Forelimb muscle (tissue), 1 donor: Measurements from ENCODE around the gene LMNTD1. TPM values are rescaled to one million over a fixed set of nuclear protein-coding genes. Genes with fewer than 3 reads are reported as not detected.

ENCODE experiments used
- DNase-seq: peaks from one replicate; pipeline ENCODE4 v3.0.0-alpha.2; 2013; ENCODE audit warnings: low read depth
- polyA plus RNA-seq: library from polyadenylated mRNA; unstranded; fragments of 120-200 nt; gene quantifications from one replicate; pipeline ENCODE4 v1.2.1, GENCODE V29; 2013; ENCODE audit not compliant: insufficient read length

The LMNTD1 gene
- polyA plus RNA-seq, 1 donor = 0.16 TPM

DNA sequence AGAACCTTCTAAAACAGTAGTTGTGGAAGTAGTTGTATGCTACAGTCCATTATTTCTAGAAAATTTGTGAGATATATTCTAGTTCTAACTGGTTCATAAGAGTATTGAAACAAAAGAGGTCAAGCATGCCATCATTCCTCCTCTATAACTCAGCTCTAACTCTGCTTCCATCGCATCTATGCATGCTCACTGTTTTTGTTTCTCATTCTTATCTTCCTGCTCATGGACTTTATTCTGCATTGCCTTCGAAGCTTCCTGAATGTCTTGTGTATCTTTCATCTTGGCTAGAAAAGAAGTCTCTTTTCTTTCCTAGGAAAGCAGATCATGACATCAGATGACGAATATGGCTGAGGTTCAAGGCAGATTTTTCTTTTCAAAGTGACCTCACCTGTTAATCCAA, 402 bp downstream of the LMNTD1 start:
- DNase-seq = no peak

DNA sequence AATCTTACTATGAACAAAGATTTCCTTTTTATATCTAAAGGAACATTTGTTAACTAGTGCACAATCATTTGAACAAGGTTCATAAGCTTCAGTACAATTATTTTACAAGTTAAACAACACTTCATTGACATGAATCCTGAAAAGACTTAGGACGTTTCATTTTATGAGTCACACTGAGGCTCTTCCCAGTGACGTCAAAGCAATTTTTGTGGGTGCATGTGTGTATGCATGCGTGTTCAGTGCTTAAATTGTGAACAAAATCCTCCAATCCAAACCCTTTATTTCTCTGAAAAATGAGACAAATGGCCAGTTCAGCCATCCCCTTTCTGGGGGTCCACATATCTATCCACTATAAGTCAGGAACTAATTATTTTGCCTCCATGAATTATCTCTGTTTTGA, 2.9 kb downstream of the LMNTD1 start:
- DNase-seq = no peak

DNA sequence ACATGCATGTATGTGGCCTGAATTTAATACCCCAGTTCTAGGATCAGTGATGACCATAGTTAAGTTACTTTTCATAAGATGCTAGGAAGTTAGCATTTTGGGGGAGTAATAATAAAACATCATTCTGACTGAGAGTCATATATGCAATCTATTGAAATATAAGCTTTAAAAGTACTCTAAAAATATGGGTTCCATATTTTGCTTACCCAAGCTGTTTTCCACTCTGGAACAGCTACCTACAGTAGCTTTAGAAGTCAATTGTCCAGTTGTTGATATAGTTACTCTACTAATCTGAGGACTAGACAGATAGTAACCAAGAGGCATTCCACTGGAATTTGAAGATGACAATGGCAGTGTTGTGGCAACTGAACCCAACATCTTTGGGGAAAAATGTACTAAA, 4.0 kb downstream of the LMNTD1 start:
- no peak for DNase-seq

GRCh38 chr12:25546318-25546717, 6.8 kb downstream of the LMNTD1 start:
- no peak for DNase-seq

GRCh38 chr12:25533150-25533549, 19.9 kb downstream of the LMNTD1 start:
- DNase-seq = no peak

GRCh38 chr12:25531502-25532052, 21.5 kb downstream of the LMNTD1 start:
- DNase-seq = no peak

DNA sequence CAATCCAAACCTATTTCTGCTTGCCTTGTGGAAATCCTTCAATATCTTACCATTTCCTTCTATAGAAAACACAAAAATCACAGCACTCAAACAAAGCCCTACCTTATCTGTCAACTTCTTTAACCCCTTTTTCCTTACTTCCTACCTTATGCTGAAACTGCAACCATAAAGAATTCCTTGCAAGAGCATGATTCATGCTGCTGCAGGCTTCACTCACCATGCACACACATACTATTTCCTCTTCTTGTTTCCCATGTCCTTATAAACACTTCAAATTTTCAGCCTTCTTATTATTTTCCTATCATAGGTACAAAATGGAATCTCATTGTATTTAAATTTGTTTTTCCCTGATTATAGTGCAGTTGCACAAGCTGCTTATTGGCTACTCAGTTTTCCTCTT, 23.3 kb downstream of the LMNTD1 start:
- no peak for DNase-seq

DNA sequence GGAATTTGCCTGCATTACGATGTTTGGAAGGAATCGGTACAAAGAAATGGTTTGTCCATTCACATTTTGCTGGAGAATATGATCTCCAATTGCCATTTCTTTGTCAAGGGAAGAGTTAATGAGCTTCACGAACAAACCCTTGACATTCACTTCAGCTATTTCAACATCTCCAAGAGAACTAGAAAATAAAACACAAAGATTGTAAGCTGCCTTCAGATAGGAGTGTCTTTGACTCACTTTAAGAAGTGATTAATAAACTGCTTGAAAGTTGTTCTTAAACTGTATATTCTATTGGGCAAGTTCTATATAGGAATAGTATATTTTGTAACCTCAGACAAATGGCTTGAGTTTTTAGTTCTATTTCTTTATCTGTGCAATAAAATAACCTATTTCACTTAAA, 26.3 kb downstream of the LMNTD1 start:
- DNase-seq = no peak

- no peak for DNase-seq
Observed at GRCh38 chr12:25524366-25524765, 28.7 kb downstream of the LMNTD1 start.

DNA sequence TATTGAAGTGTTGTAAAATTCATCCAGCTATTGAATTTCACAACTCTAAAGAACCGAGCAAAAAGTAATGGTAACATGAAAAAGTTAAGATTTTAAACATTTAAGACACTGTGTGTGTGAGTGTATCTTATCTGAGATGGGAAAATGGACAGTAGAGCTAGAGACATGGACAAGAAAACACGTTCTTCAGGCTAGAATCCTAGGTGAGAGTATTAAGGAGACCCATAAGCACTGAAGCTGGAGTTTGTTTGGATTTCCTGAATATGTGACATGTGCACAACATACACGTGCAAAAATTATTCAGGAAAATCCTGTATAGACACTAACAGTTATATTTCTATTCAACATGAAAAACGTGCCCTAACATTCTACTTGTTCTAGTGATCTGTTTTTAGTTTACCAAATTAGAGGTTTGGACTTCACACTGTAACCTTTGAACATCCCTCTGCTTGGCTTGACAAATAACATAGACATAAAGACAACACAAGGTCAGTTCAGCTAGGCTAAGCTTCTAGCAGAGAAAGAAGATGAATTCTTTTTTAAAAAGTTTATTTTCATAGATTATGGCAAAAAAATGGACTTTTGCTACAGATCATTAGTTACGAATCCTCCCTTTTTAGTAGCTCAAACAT, 31.3 kb downstream of the LMNTD1 start:
- DNase-seq = no peak

DNA sequence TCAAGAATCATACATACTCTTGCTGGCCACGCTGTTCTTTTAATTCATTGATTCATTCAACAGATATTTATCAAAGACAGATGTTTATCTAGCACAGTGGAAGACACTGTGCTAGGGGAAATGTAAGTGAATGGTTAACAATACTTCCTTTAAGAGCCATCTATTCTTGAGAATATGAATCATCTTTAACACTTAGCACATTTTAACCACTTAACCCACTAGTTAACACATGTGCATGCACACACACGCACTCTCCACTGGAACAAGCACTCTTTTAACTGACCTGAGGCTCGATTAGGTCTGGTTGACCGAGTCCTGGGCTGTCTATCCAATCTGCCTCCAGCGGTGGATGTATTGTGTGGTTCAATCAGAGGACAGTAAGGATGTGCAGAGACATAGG, 34.6 kb downstream of the LMNTD1 start:
- no peak for DNase-seq

- DNase-seq = no peak
Observed at GRCh38 chr12:25504744-25505143, 48.3 kb downstream of the LMNTD1 start.

DNA sequence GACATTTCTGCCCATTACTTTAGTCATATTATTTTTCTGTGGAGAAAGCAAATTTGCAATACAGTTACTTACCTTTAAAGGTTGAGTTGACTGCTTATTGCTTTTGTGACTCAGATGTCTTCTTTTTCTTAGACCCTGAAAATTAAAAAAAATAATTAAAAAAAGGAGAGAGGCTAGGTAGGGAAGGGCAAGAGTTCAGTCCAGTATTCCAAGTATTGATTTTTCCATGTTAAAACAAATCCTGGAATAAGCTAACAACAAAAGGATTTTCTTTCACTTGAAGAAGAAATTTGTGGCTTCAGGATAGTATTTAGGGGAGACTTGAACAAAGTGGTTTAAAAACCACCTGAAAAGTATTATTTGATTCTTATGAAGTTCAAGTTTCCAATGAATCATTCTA, 49.4 kb downstream of the LMNTD1 start:
- DNase-seq = no peak

- DNase-seq = no peak
Observed at GRCh38 chr12:25502596-25502995, 50.5 kb downstream of the LMNTD1 start.

GRCh38 chr12:25502118-25502517, 51.0 kb downstream of the LMNTD1 start:
- no peak for DNase-seq

- no peak for DNase-seq
Observed at GRCh38 chr12:25501549-25501948, 51.5 kb downstream of the LMNTD1 start.

GRCh38 chr12:25500651-25501050, 52.4 kb downstream of the LMNTD1 start:
- no peak for DNase-seq

DNA sequence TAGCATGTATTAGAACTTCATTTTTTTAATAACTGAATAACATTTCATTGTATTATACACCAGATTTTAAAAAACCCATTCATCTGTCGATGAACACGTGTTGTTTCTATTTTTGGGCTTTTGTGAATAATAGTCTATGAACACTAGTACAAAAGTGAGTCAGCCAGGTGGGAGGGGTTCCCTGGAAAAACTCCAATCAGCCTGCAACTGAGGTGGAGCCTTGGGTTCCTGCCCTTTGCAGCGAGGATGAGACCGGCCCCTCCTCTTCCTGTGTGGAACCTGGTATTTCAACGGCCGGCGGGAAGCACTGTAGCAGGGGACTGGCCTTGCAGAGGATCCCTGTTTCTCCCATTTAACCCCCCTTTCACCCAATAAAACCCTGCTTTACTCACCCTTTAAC, 56.1 kb downstream of the LMNTD1 start:
- no peak for DNase-seq

- DNase-seq = peak; percentile 24
Observed at GRCh38 chr12:25496098-25496587, 56.9 kb downstream of the LMNTD1 start.

DNA sequence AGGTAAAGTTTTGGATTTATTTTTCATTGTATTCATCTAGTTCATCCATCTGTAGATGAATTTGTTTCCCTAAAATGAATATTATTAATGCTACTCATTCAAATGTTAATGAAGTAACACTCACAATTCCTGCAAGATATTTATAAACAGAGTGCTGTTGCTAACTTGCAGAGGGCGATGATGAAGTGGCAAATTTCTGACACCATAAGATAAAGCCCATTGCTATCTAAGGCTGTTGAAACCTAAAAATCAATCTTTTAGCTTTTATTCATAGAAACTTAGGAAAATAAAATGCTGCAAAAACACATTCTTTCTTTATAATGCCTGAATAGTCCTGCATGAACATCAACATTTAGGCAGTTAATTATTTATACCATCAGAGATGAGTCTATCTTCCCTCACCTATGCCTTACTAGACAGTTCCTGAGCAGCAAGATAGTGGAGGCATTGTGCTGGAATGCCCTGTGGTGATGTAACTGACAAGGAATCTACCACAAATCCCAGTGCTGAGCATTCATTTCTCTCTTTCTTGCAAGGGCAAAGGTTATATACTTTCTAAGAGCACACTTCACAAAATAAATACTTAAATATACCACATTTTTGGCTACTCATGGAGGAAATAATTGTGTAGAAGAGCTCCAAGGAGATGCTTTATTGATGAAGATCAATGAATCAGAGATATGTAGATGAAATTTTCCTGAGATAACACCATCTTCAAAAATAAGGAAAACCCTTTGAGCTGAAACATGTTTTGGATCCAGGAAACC, 57.6 kb downstream of the LMNTD1 start:
- no peak for DNase-seq

GRCh38 chr12:25494926-25495325, 58.2 kb downstream of the LMNTD1 start:
- DNase-seq = no peak

DNA sequence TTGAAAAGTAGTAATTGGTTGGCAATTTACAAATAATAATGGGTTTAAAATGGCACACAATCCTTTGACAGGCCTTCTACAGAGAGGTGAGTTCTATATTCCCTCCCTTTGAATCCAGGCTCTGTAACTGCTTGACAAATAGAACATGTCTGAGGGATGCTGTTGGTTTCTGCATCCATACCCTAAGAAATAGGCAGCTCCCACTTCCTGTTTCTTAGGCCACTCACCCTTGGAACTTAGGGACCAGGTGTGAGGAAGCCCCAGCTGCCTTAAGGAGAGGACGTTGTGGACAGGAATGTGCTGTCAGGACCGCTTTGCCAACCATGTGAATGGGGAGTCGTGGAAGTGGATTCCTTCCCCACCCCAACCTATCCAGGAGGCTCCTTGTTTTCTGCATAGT, 59.4 kb downstream of the LMNTD1 start:
- no peak for DNase-seq
